IPS-18c (cell line): ENCODE measurements around the gene ATP8A1.
"Not testable (repeated sequence)": the region's sequence is repeated elsewhere in the genome, so short reads cannot be mapped to it uniquely, and the experiment has no call there.

Experiments used
- H3K4me3 ChIP-seq: 2 replicates; pipeline ENCODE4 v1.7.0; 2013; ENCODE audit warnings: low read depth, mild to moderate bottlenecking, low read length, moderate library complexity; ENCODE audit not compliant: insufficient read depth
- H3K9me3 ChIP-seq: one replicate; pipeline ENCODE4 v1.6.1; 2013; ENCODE audit warnings: mild to moderate bottlenecking, low read length, moderate library complexity; ENCODE audit not compliant: control insufficient read depth, insufficient read depth

Gene ATP8A1

GRCh38 chr4:42478509-42478908 is 178.4 kb downstream of the ATP8A1 start:
- H3K9me3 ChIP-seq: no peaks in the 10 kb centered on the region
- no peak overlapping the region for H3K4me3 ChIP-seq

- Histone ChIP-seq H3K4me3 (no peak overlapping the region), H3K9me3 (no peaks in the 10 kb centered on the region)
These were observed 182.5 kb downstream of the ATP8A1 start for GRCh38 chr4:42474406-42474805.

GRCh38 chr4:42473071-42473684 is 183.7 kb downstream of the ATP8A1 start:
- Histone ChIP-seq H3K9me3 (no peaks in the 10 kb centered on the region), H3K4me3 (no peak overlapping the region)

- H3K4me3 ChIP-seq: no peak overlapping the region
- H3K9me3 ChIP-seq: no peaks in the 10 kb centered on the region
These were observed 185.0 kb downstream of the ATP8A1 start for GRCh38 chr4:42471896-42472295.

GRCh38 chr4:42470023-42470422 is 186.9 kb downstream of the ATP8A1 start:
- H3K9me3 ChIP-seq: no peaks in the 10 kb centered on the region
- no peak overlapping the region for H3K4me3 ChIP-seq

GRCh38 chr4:42467777-42468176 is 189.1 kb downstream of the ATP8A1 start:
- not testable (repeated sequence) for H3K4me3 ChIP-seq, H3K9me3 ChIP-seq

- Histone ChIP-seq H3K9me3 (no peaks in the 10 kb centered on the region), H3K4me3 (no peak overlapping the region)
These were observed 190.5 kb downstream of the ATP8A1 start for GRCh38 chr4:42466273-42466844.

- H3K9me3 ChIP-seq: no peaks in the 10 kb centered on the region
- no peak overlapping the region for H3K4me3 ChIP-seq
These were observed 192.3 kb downstream of the ATP8A1 start for GRCh38 chr4:42464550-42465094.

- not testable (repeated sequence) for H3K4me3 ChIP-seq, H3K9me3 ChIP-seq
These were observed 195.7 kb downstream of the ATP8A1 start for GRCh38 chr4:42461216-42461615.

- Histone ChIP-seq H3K9me3 (no peaks in the 10 kb centered on the region), H3K4me3 (no peak overlapping the region)
These were observed 196.9 kb downstream of the ATP8A1 start for GRCh38 chr4:42460043-42460442.

- Histone ChIP-seq H3K9me3 (no peaks in the 10 kb centered on the region), H3K4me3 (no peak overlapping the region)
These were observed 198.2 kb downstream of the ATP8A1 start for GRCh38 chr4:42458657-42459056.

GRCh38 chr4:42454755-42455420 is 202.0 kb downstream of the ATP8A1 start:
- Histone ChIP-seq H3K4me3 (no peak overlapping the region), H3K9me3 (no peaks in the 10 kb centered on the region)

- Histone ChIP-seq H3K9me3 (no peaks in the 10 kb centered on the region), H3K4me3 (no peak overlapping the region; the same call in 1 of the 2 replicates)
These were observed 203.3 kb downstream of the ATP8A1 start for GRCh38 chr4:42453612-42454011.

GRCh38 chr4:42452823-42453222 is 204.1 kb downstream of the ATP8A1 start:
- no peak overlapping the region for H3K4me3 ChIP-seq

GRCh38 chr4:42446823-42447222 is 210.1 kb downstream of the ATP8A1 start:
- no peaks in the 10 kb centered on the region for H3K9me3 ChIP-seq
- H3K4me3 ChIP-seq: no peak overlapping the region

More at GRCh38 chr4:42452823-42453222, 204.1 kb downstream of the ATP8A1 start:
- no peaks in the 10 kb centered on the region for H3K9me3 ChIP-seq

GRCh38 chr4:42445038-42445437 is 211.9 kb downstream of the ATP8A1 start:
- no peak overlapping the region for H3K4me3 ChIP-seq

GRCh38 chr4:42442601-42443000 is 214.3 kb downstream of the ATP8A1 start:
- no peak overlapping the region for H3K4me3 ChIP-seq
- H3K9me3 ChIP-seq: no peaks in the 10 kb centered on the region

More at GRCh38 chr4:42445038-42445437, 211.9 kb downstream of the ATP8A1 start:
- no peaks in the 10 kb centered on the region for H3K9me3 ChIP-seq

- Histone ChIP-seq H3K9me3 (no peaks in the 10 kb centered on the region), H3K4me3 (no peak overlapping the region)
These were observed 216.8 kb downstream of the ATP8A1 start for GRCh38 chr4:42440083-42440482.
